ENCODE measurements around the gene KCNJ15. TPM values are rescaled to one million over a fixed set of nuclear protein-coding genes. Genes with fewer than 3 reads are reported as not detected.

The KCNJ15 gene
- total RNA-seq, 3 donors from 2014 or later (not counting 1 experiment from before 2014, with no cell fraction given), result 1.9 TPM; not detected in 2

- Mint-ChIP-seq H3K4me1 (no peaks in the 10 kb centered on the region), H3K27ac (no peak overlapping the region), H3K9me3 (no peaks in the 10 kb centered on the region), H3K4me3 (no peak overlapping the region), H3K36me3 (no peaks in the 10 kb centered on the region), H3K27me3 (ENCODE audit: low read depth in 2 of 2) (peaks cover 23% of the 10 kb centered on the region in 2 donors)
- Histone ChIP-seq H3K9me3 (ENCODE audit: control insufficient read depth, insufficient read depth, low read length) (no peaks in the 10 kb centered on the region), H3K27ac (ENCODE audit: low read length) (no peak overlapping the region), H3K36me3 (ENCODE audit: control insufficient read depth, insufficient read depth, low read length) (no peaks in the 10 kb centered on the region), H3K27me3 (ENCODE audit: control insufficient read depth, insufficient read depth, low read length) (no peaks in the 10 kb centered on the region), H3K4me1 (ENCODE audit: control insufficient read depth, insufficient read depth, low read length) (no peaks in the 10 kb centered on the region), H3K4me3 (ENCODE audit: low read length) (no peak overlapping the region)
- TF ChIP-seq, protein P1, sequence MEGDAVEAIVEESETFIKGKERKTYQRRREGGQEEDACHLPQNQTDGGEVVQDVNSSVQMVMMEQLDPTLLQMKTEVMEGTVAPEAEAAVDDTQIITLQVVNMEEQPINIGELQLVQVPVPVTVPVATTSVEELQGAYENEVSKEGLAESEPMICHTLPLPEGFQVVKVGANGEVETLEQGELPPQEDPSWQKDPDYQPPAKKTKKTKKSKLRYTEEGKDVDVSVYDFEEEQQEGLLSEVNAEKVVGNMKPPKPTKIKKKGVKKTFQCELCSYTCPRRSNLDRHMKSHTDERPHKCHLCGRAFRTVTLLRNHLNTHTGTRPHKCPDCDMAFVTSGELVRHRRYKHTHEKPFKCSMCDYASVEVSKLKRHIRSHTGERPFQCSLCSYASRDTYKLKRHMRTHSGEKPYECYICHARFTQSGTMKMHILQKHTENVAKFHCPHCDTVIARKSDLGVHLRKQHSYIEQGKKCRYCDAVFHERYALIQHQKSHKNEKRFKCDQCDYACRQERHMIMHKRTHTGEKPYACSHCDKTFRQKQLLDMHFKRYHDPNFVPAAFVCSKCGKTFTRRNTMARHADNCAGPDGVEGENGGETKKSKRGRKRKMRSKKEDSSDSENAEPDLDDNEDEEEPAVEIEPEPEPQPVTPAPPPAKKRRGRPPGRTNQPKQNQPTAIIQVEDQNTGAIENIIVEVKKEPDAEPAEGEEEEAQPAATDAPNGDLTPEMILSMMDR (IDR thresholded peaks at IDR 0.05), result no peak
- intact Hi-C loops (cut with micrococcal nuclease), result no loop called here
- ATAC-seq (no peak), DNase-seq (no peak)
- WGBS (ENCODE audit: insufficient coverage), result 79% methylated on average over 3 of the region's 3 CpGs
Measured at GRCh38 chr21:38264571-38264970, 7.8 kb downstream of the KCNJ15 start.

DNA sequence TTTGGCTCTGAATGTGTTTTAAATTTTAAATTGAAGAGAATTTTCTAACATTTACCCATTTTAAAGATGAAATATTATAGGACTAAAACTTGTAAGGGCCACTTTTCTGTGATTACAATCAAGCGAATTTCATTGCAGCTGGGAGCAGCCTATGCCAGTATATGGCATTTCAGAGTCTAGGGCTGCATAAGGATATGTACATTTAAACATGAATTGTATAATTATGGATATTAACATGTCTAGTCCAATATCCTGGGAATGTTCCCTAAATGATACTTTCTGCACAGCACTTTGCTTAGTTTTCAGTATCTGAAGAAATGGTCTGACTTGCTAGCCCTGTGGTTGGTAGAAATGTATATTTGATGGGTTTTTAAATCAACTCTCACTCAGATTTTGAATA is 8.4 kb downstream of the KCNJ15 start:
- no peaks in the 10 kb centered on the region for H3K27me3 ChIP-seq (ENCODE audit: control insufficient read depth, insufficient read depth, low read length)
- DNase-seq (no peak), ATAC-seq (no peak)
- no peaks in the 10 kb centered on the region for H3K4me1 Mint-ChIP-seq
- no peaks in the 10 kb centered on the region for H3K9me3 ChIP-seq (ENCODE audit: control insufficient read depth, insufficient read depth, low read length)
- H3K4me3 Mint-ChIP-seq, result no peak overlapping the region
- no peaks in the 10 kb centered on the region for H3K36me3 ChIP-seq (ENCODE audit: control insufficient read depth, insufficient read depth, low read length)
- H3K4me1 ChIP-seq (ENCODE audit: control insufficient read depth, insufficient read depth, low read length), result no peaks in the 10 kb centered on the region
- no peak overlapping the region for H3K27ac Mint-ChIP-seq
- H3K27ac ChIP-seq (ENCODE audit: low read length), result no peak overlapping the region
- no peaks in the 10 kb centered on the region for H3K36me3 Mint-ChIP-seq
- 92% methylated on average over 1 of the region's 1 CpG for WGBS (ENCODE audit: insufficient coverage)
- TF ChIP-seq, protein P1 (IDR thresholded peaks at IDR 0.05), result no peak
- intact Hi-C loops (cut with micrococcal nuclease), result no loop called here
- peaks cover 18 to 21% of the 10 kb centered on the region in 2 donors for H3K27me3 Mint-ChIP-seq (ENCODE audit: low read depth in 2 of 2)
- H3K9me3 Mint-ChIP-seq, result no peaks in the 10 kb centered on the region
- no peak overlapping the region for H3K4me3 ChIP-seq (ENCODE audit: low read length)

- Mint-ChIP-seq H3K36me3 (no peaks in the 10 kb centered on the region), H3K27me3 (ENCODE audit: low read depth in 2 of 2) (peaks cover 15 to 18% of the 10 kb centered on the region in 2 donors), H3K9me3 (no peaks in the 10 kb centered on the region), H3K4me1 (no peaks in the 10 kb centered on the region), H3K27ac (no peak overlapping the region), H3K4me3 (no peak overlapping the region)
- no peaks in the 10 kb centered on the region for H3K9me3 ChIP-seq (ENCODE audit: control insufficient read depth, insufficient read depth, low read length)
- no peaks in the 10 kb centered on the region for H3K27me3 ChIP-seq (ENCODE audit: control insufficient read depth, insufficient read depth, low read length)
- H3K4me3 ChIP-seq (ENCODE audit: low read length), result no peak overlapping the region
- 95% methylated on average over 2 of the region's 2 CpGs for WGBS (ENCODE audit: insufficient coverage)
- no peaks in the 10 kb centered on the region for H3K36me3 ChIP-seq (ENCODE audit: control insufficient read depth, insufficient read depth, low read length)
- ATAC-seq (no peak), DNase-seq (no peak)
- no peaks in the 10 kb centered on the region for H3K4me1 ChIP-seq (ENCODE audit: control insufficient read depth, insufficient read depth, low read length)
- TF ChIP-seq, protein P1 (IDR thresholded peaks at IDR 0.05), result no peak
- no peak overlapping the region for H3K27ac ChIP-seq (ENCODE audit: low read length)
- intact Hi-C loops (cut with micrococcal nuclease), result no loop called here
Measured at GRCh38 chr21:38266732-38267131, 9.9 kb downstream of the KCNJ15 start.

DNA sequence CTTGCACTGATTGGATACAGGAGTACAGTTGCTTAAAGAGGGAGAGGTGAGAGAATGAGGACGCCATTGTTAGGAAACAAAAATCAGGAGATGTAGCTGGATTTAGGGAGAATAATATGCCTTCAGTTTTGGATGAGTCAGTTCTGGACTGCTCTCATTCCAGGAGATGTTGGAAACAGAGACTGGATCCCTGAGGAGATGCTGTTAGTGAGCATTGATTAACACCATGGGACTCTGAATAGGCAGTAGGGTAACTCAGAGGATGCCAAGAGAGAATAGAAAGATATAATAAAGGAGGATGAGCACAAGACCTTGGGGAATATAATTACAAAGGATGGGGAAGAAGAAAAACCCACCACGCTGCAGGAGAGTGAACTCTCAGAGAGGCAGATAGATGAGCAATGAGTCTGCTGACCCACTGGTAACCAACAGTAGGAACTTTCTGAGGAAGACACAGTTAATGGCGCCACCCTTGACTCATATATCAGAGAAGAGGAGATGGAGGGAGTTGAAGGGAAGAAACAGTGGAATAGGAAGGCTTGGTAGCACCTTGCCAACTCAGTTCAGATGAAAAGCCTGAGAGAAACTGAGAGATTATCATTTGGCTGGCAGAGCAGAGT is 10.5 kb downstream of the KCNJ15 start:
- no peaks in the 10 kb centered on the region for H3K4me1 Mint-ChIP-seq
- DNase-seq (no peak), ATAC-seq (no peak)
- H3K9me3 Mint-ChIP-seq, result no peaks in the 10 kb centered on the region
- H3K27me3 Mint-ChIP-seq (ENCODE audit: low read depth in 2 of 2), result peaks cover 15 to 18% of the 10 kb centered on the region in 2 donors
- H3K4me3 Mint-ChIP-seq, result no peak overlapping the region
- intact Hi-C loops (cut with micrococcal nuclease), result no loop called here
- no peaks in the 10 kb centered on the region for H3K36me3 Mint-ChIP-seq
- H3K4me1 ChIP-seq (ENCODE audit: control insufficient read depth, insufficient read depth, low read length), result no peaks in the 10 kb centered on the region
- H3K27ac ChIP-seq (ENCODE audit: low read length), result no peak overlapping the region
- H3K27me3 ChIP-seq (ENCODE audit: control insufficient read depth, insufficient read depth, low read length), result no peaks in the 10 kb centered on the region
- no peaks in the 10 kb centered on the region for H3K36me3 ChIP-seq (ENCODE audit: control insufficient read depth, insufficient read depth, low read length)
- no peak overlapping the region for H3K4me3 ChIP-seq (ENCODE audit: low read length)
- TF ChIP-seq, protein P1 (IDR thresholded peaks at IDR 0.05), result no peak
- H3K27ac Mint-ChIP-seq, result no peak overlapping the region
- no peaks in the 10 kb centered on the region for H3K9me3 ChIP-seq (ENCODE audit: control insufficient read depth, insufficient read depth, low read length)
- 81% methylated on average over 3 of the region's 3 CpGs for WGBS (ENCODE audit: insufficient coverage)
